Mammary epithelial cell (primary cell): ENCODE data around the gene BCR.

Experiments used
- EZH2 ChIP-seq: IDR thresholded peaks from 2 replicates; pipeline ENCODE4 v1.6.1; 2012; ENCODE audit warnings: low read length, inconsistent platforms, borderline replicate concordance
- TF ChIP-seq, protein P1 (sequence below), 2 donors: IDR thresholded peaks in 1 of 2; conservative IDR thresholded peaks in 1 of 2; 2 replicates each; pipeline ENCODE4 v1.5.1; 2011 to 2012; ENCODE audit warnings: inconsistent platforms in 2 of 2, low read length in 2 of 2, mild to moderate bottlenecking in 2 of 2, control low read depth in 1 of 2, low read depth in 1 of 2; ENCODE audit not compliant: insufficient read depth in 1 of 2; ENCODE audit errors: extremely low read depth in 1 of 2

DNA sequence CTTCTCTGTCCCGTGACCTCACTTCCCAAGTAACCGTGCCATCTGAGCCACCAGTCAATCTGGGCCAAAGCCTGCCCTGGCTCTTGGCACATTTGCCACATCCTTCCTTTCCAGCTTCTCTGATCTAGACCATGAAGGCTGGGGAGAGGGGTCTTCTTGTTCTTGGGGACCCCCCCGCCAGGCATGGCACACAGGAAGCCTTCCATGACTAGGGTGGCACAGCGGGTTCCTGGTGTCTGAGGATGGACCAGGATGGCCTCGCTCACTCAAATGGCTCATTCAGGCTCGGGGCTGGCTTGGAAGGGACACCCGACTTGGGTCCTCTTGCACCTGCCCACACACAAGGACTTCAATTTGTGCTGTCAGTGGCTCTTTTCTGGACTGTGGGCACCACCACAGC is 121.3 kb downstream of the BCR start:
- TF ChIP-seq, protein P1, sequence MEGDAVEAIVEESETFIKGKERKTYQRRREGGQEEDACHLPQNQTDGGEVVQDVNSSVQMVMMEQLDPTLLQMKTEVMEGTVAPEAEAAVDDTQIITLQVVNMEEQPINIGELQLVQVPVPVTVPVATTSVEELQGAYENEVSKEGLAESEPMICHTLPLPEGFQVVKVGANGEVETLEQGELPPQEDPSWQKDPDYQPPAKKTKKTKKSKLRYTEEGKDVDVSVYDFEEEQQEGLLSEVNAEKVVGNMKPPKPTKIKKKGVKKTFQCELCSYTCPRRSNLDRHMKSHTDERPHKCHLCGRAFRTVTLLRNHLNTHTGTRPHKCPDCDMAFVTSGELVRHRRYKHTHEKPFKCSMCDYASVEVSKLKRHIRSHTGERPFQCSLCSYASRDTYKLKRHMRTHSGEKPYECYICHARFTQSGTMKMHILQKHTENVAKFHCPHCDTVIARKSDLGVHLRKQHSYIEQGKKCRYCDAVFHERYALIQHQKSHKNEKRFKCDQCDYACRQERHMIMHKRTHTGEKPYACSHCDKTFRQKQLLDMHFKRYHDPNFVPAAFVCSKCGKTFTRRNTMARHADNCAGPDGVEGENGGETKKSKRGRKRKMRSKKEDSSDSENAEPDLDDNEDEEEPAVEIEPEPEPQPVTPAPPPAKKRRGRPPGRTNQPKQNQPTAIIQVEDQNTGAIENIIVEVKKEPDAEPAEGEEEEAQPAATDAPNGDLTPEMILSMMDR (conservative IDR thresholded peaks at IDR 0.05 in 1 of 2, IDR thresholded peaks at IDR 0.05 in 1 of 2; ENCODE audit: extremely low read depth in 1 of 2, insufficient read depth in 1 of 2, low read depth in 1 of 2, low read length in 2 of 2) = no peak
- TF ChIP-seq EZH2 = no peak
